Spleen (tissue), 11 donors: Measurements from ENCODE around the gene SLC25A31. TPM values are rescaled to one million over a fixed set of nuclear protein-coding genes. Genes with fewer than 3 reads are reported as not detected.

Source experiments
- DNase-seq: peaks from one replicate; pipeline ENCODE4 v3.0.0-alpha.2; 2020
- H3K27ac ChIP-seq, 8 donors: fragments of 200-600 bp; sonication (generic) in 7 of 8; 1 replicate in 4 of 8; 2 replicates in 4 of 8; pipeline versions ENCODE4 v1.5.0 to v1.8.0; 2016 to 2021; ENCODE audit warnings: inconsistent platforms in 4 of 8, mild to moderate bottlenecking in 4 of 8, moderate library complexity in 1 of 8
- H3K27me3 ChIP-seq, 7 donors: fragments of 200-600 bp; sonication (generic) in 6 of 7; replicated peaks in 1 of 7; 1 replicate in 4 of 7; 2 replicates in 3 of 7; pipeline versions ENCODE4 v1.5.0 to v1.8.0; 2016 to 2021; ENCODE audit warnings: inconsistent platforms in 3 of 7, mild to moderate bottlenecking in 1 of 7
- H3K36me3 ChIP-seq, 6 donors: fragments of 200-600 bp; sonication (generic) in 5 of 6; 1 replicate in 4 of 6; 2 replicates in 2 of 6; pipeline versions ENCODE4 v1.5.0 to v1.8.0; 2016 to 2021; ENCODE audit warnings: inconsistent platforms in 2 of 6
- H3K4me1 ChIP-seq, 6 donors: fragments of 200-600 bp; sonication (generic) in 5 of 6; 1 replicate in 3 of 6; 2 replicates in 3 of 6; pipeline versions ENCODE4 v1.5.0 to v1.8.0; 2016 to 2021; ENCODE audit warnings: inconsistent platforms in 3 of 6
- H3K4me3 ChIP-seq, 8 donors: fragments of 200-600 bp; sonication (generic) in 7 of 8; 1 replicate in 4 of 8; 2 replicates in 4 of 8; pipeline versions ENCODE4 v1.5.0 to v1.8.0; 2016 to 2021; ENCODE audit warnings: inconsistent platforms in 4 of 8, mild to moderate bottlenecking in 4 of 8, moderate library complexity in 2 of 8
- H3K9me3 ChIP-seq, 8 donors: fragments of 200-600 bp; sonication (generic) in 7 of 8; 1 replicate in 4 of 8; 2 replicates in 4 of 8; pipeline versions ENCODE4 v1.5.0 to v1.8.0; 2016 to 2021; ENCODE audit warnings: inconsistent platforms in 4 of 8
- CTCF ChIP-seq, 11 experiments: fragments of 200-600 bp in 7 of 11; fragments of 450-650 bp in 4 of 11; sonication (generic) in 4 of 11; IDR thresholded peaks in 8 of 11; conservative IDR thresholded peaks in 3 of 11; 1 replicate in 7 of 11; 2 replicates in 4 of 11; pipeline versions ENCODE4 v1.4.0 to v1.8.0; 2016 to 2021; ENCODE audit warnings: antibody characterized with exemption in 11 of 11, inconsistent platforms in 4 of 11, mild to moderate bottlenecking in 1 of 11
- POLR2A ChIP-seq, 3 donors: fragments of 450-650 bp; IDR thresholded peaks; one replicate each; pipeline ENCODE4 v1.5.1; 2017; ENCODE audit warnings: antibody characterized with exemption in 3 of 3, mild to moderate bottlenecking in 1 of 3
- POLR2AphosphoS5 ChIP-seq, 3 donors: sonication (generic); formaldehyde crosslinking; IDR thresholded peaks; one replicate each; pipeline ENCODE4 v1.5.1; 2017; ENCODE audit warnings: antibody characterized with exemption in 3 of 3
- WGBS, 5 donors: extraction: QIAGEN DNeasy Blood & Tissue Kit in 3 of 5; methylation state at CpG; one replicate each; pipeline versions ENCODE4 v1.1.5 to v1.1.7; 2013 to 2018; 5-methylcytosine and 5-hydroxymethylcytosine counted together
- intact Hi-C: fragments of 100-400 bp; cut with DNase I; formaldehyde crosslinking; loops from one replicate; pipeline ENCODE4 v1.15.0; 2023; ENCODE audit warnings: low total_unique reads
- polyA plus RNA-seq, 3 donors: library from polyadenylated mRNA; stranded (reverse); fragments of 200-250 nt; gene quantifications; one replicate each; pipeline ENCODE4 v1.2.1, GENCODE V29; 2013
- total RNA-seq, 7 donors: library from RNA; depleted of rRNA in 3 of 7; stranded (reverse); fragments of >200 nt in 3 of 7; fragmentation: NEBNext Ultra II Directional in 4 of 7; extraction: Animal tissue kit (Norgen Biotek cat#: 25700) in 4 of 7; gene quantifications; one replicate each; pipeline versions ENCODE4 v1.1.0 to v1.2.1, GENCODE V29; 2016 to 2021
- donor health status: healthy with polysubstance abuse.
- donor health status: DM: no; HTN: no; CAD: no; lungs with moderate emphysema.
- donor health status: DM: no; HTN: no; CAD: no.
- donor health status: Bipolar disorder and iron deficiency.
- donor health status: healthy.
- donor health status: DM: no; HTN: no; CAD: no.
- donor health status: DM: yes; HTN: yes; CAD: no.

SLC25A31 gene
- total and polyA plus RNA-seq, 10 donors = 0.07 TPM; not detected in 9

GRCh38 chr4:127698789-127699200 lies 31.4 kb upstream of the SLC25A31 start:
- Histone ChIP-seq H3K27me3 (no peaks in the 10 kb centered on the region), H3K36me3 (no peaks in the 10 kb centered on the region), H3K9me3 (peaks cover 0 to 17% (median 11%) of the 10 kb centered on the region in 8 donors), H3K4me3 (no peak overlapping the region), H3K27ac (no peak overlapping the region), H3K4me1 (no peaks in the 10 kb centered on the region)
- intact Hi-C loops = no loop called here
- TF ChIP-seq POLR2AphosphoS5 (IDR thresholded peaks at IDR 0.05) (no peak), CTCF (IDR thresholded peaks at IDR 0.05 in 8 of 11, conservative IDR thresholded peaks at IDR 0.05 in 3 of 11) (no peak), POLR2A (IDR thresholded peaks at IDR 0.05) (no peak)
- DNase-seq = no peak
- 65 to 90% (median 73%) methylated on average over 4 of the region's 4 CpGs for WGBS, 5 donors

- WGBS, 5 donors = 72 to 87% (median 82%) methylated on average over 5 of the region's 5 CpGs
- Histone ChIP-seq H3K36me3 (peaks cover 0 to 7% (median 0%) of the 10 kb centered on the region in 6 donors), H3K9me3 (no peaks in the 10 kb centered on the region), H3K4me3 (no peak overlapping the region), H3K27ac (no peak overlapping the region), H3K27me3 (no peaks in the 10 kb centered on the region), H3K4me1 (no peaks in the 10 kb centered on the region)
- intact Hi-C loops = no loop called here
- TF ChIP-seq POLR2A (IDR thresholded peaks at IDR 0.05) = no peak
- TF ChIP-seq POLR2AphosphoS5 (IDR thresholded peaks at IDR 0.05) = no peak
- no peak for TF ChIP-seq CTCF (IDR thresholded peaks at IDR 0.05 in 8 of 11, conservative IDR thresholded peaks at IDR 0.05 in 3 of 11)
- no peak for DNase-seq
Observed at GRCh38 chr4:127708985-127709384, 21.2 kb upstream of the SLC25A31 start.

- DNase-seq = no peak
- 80 to 92% (median 86%) methylated on average over 3 of the region's 3 CpGs for WGBS, 5 donors
- TF ChIP-seq CTCF (IDR thresholded peaks at IDR 0.05 in 8 of 11, conservative IDR thresholded peaks at IDR 0.05 in 3 of 11) (no peak), POLR2AphosphoS5 (IDR thresholded peaks at IDR 0.05) (no peak), POLR2A (IDR thresholded peaks at IDR 0.05) (no peak)
- H3K4me1 ChIP-seq = no peaks in the 10 kb centered on the region
- no peaks in the 10 kb centered on the region for H3K9me3 ChIP-seq
- H3K27me3 ChIP-seq = no peaks in the 10 kb centered on the region
- intact Hi-C loops = no loop called here
- no peak overlapping the region for H3K27ac ChIP-seq
- no peak overlapping the region for H3K4me3 ChIP-seq
- H3K36me3 ChIP-seq = peaks cover 0 to 7% (median 0%) of the 10 kb centered on the region in 6 donors
Observed at GRCh38 chr4:127709456-127709855, 20.7 kb upstream of the SLC25A31 start.

- H3K27ac ChIP-seq = no peak overlapping the region
- WGBS, 5 donors = 94 to 98% (median 95%) methylated on average over 19 of the region's 19 CpGs
- TF ChIP-seq POLR2A (IDR thresholded peaks at IDR 0.05) = no peak
- no peak for TF ChIP-seq POLR2AphosphoS5 (IDR thresholded peaks at IDR 0.05)
- no peak for TF ChIP-seq CTCF (IDR thresholded peaks at IDR 0.05 in 8 of 11, conservative IDR thresholded peaks at IDR 0.05 in 3 of 11)
- H3K9me3 ChIP-seq = no peaks in the 10 kb centered on the region
- no peaks in the 10 kb centered on the region for H3K27me3 ChIP-seq
- H3K36me3 ChIP-seq = no peaks in the 10 kb centered on the region
- no peak overlapping the region for H3K4me3 ChIP-seq
- no peaks in the 10 kb centered on the region for H3K4me1 ChIP-seq
- DNase-seq = no peak
- intact Hi-C loops = loop anchor here (5.0 kb wide), 1 partner anchor 124 kb away; no protein-coding TSS in a partner anchor
Observed at GRCh38 chr4:127731406-127731805, 1.2 kb downstream of the SLC25A31 start.
